ENCODE data around the gene L1TD1.

Gene L1TD1

DNA sequence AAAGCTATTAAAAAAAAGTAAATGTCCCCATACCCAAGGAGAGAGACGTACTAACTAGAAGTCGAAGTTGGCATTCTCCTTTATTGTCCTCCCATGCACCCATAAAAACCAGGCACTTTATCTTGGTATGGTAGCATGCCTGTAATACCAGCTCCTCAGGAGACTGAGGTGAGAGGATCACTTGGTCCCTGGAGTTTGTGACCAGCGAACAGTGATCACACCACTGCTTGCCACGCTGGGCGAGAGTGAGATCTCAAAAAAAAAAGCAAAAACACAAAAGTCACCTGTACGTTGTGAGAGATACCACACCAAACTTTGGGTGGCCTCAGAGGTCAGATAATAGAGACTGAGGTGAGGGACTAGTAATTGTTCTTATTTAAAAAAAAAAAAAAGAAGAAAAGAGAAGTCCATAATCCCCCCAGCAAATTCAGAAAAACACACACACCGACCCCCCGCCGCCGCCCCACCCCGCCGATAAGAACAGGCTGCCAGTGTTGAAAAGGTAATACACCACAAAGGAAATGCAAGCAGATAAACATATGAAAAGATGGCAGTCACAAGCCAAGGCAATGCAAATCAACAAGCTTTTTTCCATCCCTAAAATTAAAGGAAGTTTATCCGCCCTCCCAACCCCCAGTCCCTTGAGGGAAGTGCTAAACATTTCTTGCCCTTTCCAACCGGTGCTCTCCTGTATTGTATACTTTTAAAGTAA lies 3.6 kb downstream of the L1TD1 start:
- Histone ChIP-seq H3K4me3 (ENCODE audit: low read depth, low read length) (no peak overlapping the region), H3K36me3 (no peaks in the 10 kb centered on the region), H3K27me3 (no peaks in the 10 kb centered on the region), H3K4me1 (no peaks in the 10 kb centered on the region), H3K9me3 (no peaks in the 10 kb centered on the region)
- TF ChIP-seq, protein P1, sequence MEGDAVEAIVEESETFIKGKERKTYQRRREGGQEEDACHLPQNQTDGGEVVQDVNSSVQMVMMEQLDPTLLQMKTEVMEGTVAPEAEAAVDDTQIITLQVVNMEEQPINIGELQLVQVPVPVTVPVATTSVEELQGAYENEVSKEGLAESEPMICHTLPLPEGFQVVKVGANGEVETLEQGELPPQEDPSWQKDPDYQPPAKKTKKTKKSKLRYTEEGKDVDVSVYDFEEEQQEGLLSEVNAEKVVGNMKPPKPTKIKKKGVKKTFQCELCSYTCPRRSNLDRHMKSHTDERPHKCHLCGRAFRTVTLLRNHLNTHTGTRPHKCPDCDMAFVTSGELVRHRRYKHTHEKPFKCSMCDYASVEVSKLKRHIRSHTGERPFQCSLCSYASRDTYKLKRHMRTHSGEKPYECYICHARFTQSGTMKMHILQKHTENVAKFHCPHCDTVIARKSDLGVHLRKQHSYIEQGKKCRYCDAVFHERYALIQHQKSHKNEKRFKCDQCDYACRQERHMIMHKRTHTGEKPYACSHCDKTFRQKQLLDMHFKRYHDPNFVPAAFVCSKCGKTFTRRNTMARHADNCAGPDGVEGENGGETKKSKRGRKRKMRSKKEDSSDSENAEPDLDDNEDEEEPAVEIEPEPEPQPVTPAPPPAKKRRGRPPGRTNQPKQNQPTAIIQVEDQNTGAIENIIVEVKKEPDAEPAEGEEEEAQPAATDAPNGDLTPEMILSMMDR (IDR thresholded peaks at IDR 0.05; ENCODE audit: low read depth, low read length): no peak
- DNase-seq: no peak

DNA sequence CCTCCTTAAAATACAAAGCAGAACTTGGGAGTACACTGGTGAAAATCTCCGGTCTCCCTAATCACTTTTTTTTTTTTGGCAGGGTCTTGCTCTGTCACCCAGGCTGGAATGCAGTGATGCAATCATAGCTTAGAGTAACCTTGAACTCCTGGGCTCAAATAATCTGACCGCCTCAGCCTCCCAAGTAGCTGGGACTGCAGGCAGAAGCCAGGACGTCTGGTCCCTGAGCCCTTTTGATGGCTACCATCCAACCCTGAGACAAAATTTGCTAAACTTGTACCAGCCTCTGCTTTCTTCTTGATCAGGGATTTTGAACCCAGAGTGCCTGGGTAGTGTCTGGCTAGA lies 4.1 kb downstream of the L1TD1 start:
- DNase-seq: no peak
- Histone ChIP-seq H3K4me3 (ENCODE audit: low read depth, low read length) (no peak overlapping the region), H3K36me3 (no peaks in the 10 kb centered on the region)

DNA sequence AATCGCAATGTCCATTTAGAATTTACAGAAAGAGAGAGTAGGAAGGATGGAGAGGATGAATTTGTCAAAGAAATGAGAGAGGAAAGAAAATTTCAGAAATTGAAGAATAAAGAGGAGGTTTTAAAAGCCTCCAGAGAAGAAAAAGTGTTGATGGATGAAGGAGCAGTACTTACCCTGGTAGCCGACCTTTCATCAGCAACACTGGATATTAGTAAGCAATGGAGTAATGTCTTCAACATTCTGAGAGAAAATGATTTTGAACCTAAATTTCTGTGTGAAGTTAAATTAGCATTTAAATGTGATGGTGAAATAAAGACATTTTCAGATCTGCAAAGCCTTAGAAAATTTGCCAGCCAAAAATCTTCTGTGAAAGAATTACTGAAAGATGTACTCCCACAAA lies 12.5 kb downstream of the L1TD1 start:
- no peak overlapping the region for H3K4me3 ChIP-seq (ENCODE audit: low read depth, low read length)
- TF ChIP-seq, protein P1 (IDR thresholded peaks at IDR 0.05; ENCODE audit: low read depth, low read length): no peak
- H3K4me1 ChIP-seq: no peaks in the 10 kb centered on the region
- H3K9me3 ChIP-seq: no peaks in the 10 kb centered on the region
- no peaks in the 10 kb centered on the region for H3K36me3 ChIP-seq
- DNase-seq: no peak
- H3K27me3 ChIP-seq: no peaks in the 10 kb centered on the region

More for the DNA sequence above, 4.1 kb downstream of the L1TD1 start:
- H3K27me3 ChIP-seq: no peaks in the 10 kb centered on the region
- TF ChIP-seq, protein P1 (IDR thresholded peaks at IDR 0.05; ENCODE audit: low read depth, low read length): no peak
- no peaks in the 10 kb centered on the region for H3K9me3 ChIP-seq
- H3K4me1 ChIP-seq: no peaks in the 10 kb centered on the region

DNA sequence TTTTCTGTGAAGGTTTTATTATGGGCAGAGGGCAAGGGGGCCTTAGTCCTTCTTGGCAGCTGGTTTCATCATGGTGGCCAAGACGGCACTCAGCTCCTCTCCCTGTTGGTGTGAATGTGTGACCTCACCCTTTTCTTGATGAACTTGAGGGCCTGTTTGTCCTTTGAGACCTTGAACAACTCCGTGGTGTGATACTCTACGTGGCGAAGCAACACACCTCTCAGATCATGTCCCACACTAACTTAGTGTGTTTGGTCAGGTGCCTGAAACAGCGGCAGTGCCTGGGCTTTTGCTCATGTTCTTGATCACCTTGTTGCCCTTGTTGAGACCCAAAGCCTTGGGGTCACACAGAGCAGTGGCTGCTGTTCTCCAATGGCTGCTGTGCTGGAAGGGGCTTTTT lies 13.4 kb downstream of the L1TD1 start:
- Histone ChIP-seq H3K36me3 (no peaks in the 10 kb centered on the region), H3K27me3 (no peaks in the 10 kb centered on the region), H3K9me3 (no peaks in the 10 kb centered on the region), H3K4me3 (ENCODE audit: low read depth, low read length) (no peak overlapping the region), H3K4me1 (no peaks in the 10 kb centered on the region)
- TF ChIP-seq, protein P1 (IDR thresholded peaks at IDR 0.05; ENCODE audit: low read depth, low read length): no peak
- no peak for DNase-seq

DNA sequence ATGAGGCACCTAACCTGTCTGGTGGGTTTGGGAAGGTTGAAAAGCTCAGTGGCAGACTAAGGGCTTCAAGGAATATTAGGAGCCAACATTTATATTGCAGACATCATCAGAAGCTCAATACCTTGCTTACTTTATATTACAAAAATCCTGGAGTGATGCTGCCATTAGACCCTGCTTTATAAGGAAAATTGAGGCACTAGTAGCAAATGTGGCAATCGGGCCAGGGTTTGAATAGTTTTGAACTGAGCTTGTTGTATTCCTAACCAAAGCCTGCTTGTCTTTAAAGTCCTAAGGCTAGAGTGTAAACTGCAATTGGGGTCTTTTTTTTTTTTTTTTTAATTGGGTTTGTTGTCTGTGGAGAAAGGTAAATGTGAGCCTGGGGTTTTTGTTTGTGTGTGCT lies 14.3 kb downstream of the L1TD1 start:
- TF ChIP-seq, protein P1 (IDR thresholded peaks at IDR 0.05; ENCODE audit: low read depth, low read length): no peak
- DNase-seq: no peak
- H3K27me3 ChIP-seq: no peaks in the 10 kb centered on the region
- H3K36me3 ChIP-seq: no peaks in the 10 kb centered on the region
- no peaks in the 10 kb centered on the region for H3K9me3 ChIP-seq
- no peaks in the 10 kb centered on the region for H3K4me1 ChIP-seq
- no peak overlapping the region for H3K4me3 ChIP-seq (ENCODE audit: low read depth, low read length)

DNA sequence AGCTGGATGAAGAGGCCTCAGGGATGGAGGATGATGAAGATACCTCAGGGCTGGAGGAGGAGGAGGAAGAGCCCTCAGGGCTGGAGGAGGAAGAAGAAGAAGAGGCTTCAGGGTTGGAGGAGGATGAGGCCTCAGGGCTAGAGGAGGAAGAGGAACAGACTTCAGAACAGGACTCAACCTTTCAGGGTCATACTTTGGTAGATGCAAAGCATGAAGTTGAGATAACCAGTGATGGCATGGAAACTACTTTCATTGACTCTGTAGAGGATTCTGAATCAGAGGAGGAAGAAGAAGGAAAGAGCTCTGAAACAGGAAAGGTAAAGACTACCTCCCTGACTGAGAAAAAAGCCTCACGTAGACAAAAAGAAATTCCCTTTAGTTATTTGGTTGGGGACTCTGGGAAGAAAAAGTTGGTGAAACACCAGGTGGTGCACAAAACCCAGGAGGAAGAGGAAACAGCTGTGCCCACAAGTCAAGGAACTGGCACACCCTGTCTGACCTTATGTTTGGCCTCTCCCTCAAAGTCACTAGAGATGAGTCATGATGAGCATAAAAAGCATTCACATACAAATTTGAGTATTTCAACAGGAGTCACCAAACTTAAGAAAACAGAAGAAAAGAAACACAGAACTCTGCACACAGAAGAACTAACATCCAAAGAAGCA lies 15.4 kb downstream of the L1TD1 start:
- TF ChIP-seq, protein P1 (IDR thresholded peaks at IDR 0.05; ENCODE audit: low read depth, low read length): no peak
- no peaks in the 10 kb centered on the region for H3K36me3 ChIP-seq
- no peak overlapping the region for H3K4me3 ChIP-seq (ENCODE audit: low read depth, low read length)
- H3K4me1 ChIP-seq: no peaks in the 10 kb centered on the region
- no peaks in the 10 kb centered on the region for H3K27me3 ChIP-seq
- DNase-seq: no peak
- no peaks in the 10 kb centered on the region for H3K9me3 ChIP-seq

All from BE2C (cell line).